H1 (cell line): ENCODE measurements around the gene IRF4.

Experiments
- CTCF ChIP-seq, 3 experiments: IDR thresholded peaks; 1 replicate in 2 of 3; 2 replicates in 1 of 3; pipeline versions ENCODE4 v1.5.1 to v1.6.1; 2011; ENCODE audit warnings: low read length in 3 of 3, mild to moderate bottlenecking in 3 of 3, inconsistent platforms in 2 of 3, low read depth in 1 of 3, moderate library complexity in 1 of 3; ENCODE audit not compliant: insufficient read depth in 1 of 3; ENCODE audit errors: control extremely low read depth in 1 of 3
- EP300 ChIP-seq, 2 experiments: IDR thresholded peaks; 1 replicate in 1 of 2; 2 replicates in 1 of 2; pipeline ENCODE4 v1.6.1; 2011 to 2012; ENCODE audit warnings: low read depth in 2 of 2, low read length in 2 of 2, mild to moderate bottlenecking in 2 of 2, borderline replicate concordance in 1 of 2, inconsistent platforms in 1 of 2, moderate library complexity in 1 of 2
- EZH2 ChIP-seq: fragments of 200-600 bp; sonication (generic); IDR thresholded peaks from 2 replicates; pipeline ENCODE4 v1.7.1; 2012; ENCODE audit warnings: low read depth, mild to moderate bottlenecking, moderate library complexity, low read length, inconsistent platforms; ENCODE audit not compliant: severe bottlenecking
- GABPA ChIP-seq: IDR thresholded peaks from 2 replicates; pipeline ENCODE4 v1.6.1; 2011; ENCODE audit warnings: mild to moderate bottlenecking, low read length, moderate library complexity, borderline replicate concordance; ENCODE audit not compliant: insufficient read depth
- POLR2A ChIP-seq, 2 experiments: IDR thresholded peaks; 1 replicate in 1 of 2; 2 replicates in 1 of 2; pipeline ENCODE4 v1.6.1; 2011; ENCODE audit warnings: low read depth in 2 of 2, low read length in 2 of 2, mild to moderate bottlenecking in 2 of 2; ENCODE audit errors: control extremely low read depth in 1 of 2
- RXRA ChIP-seq: IDR thresholded peaks from 2 replicates; pipeline ENCODE4 v1.6.1; 2011; ENCODE audit warnings: low read depth, mild to moderate bottlenecking, low read length, moderate library complexity; ENCODE audit not compliant: insufficient read depth
- SAP30 ChIP-seq: fragments of 300-600 bp; sonication (generic); IDR thresholded peaks from 2 replicates; pipeline ENCODE4 v1.7.1; 2012; ENCODE audit warnings: low read length, moderate library complexity, mild to moderate bottlenecking, inconsistent platforms; ENCODE audit not compliant: insufficient read depth, insufficient replicate concordance
- SP1 ChIP-seq: IDR thresholded peaks from 2 replicates; pipeline ENCODE4 v1.6.1; 2011; ENCODE audit warnings: low read depth, low read length
- TEAD4 ChIP-seq: IDR thresholded peaks from 2 replicates; pipeline ENCODE4 v1.6.1; 2012; ENCODE audit warnings: low read depth, low read length, inconsistent platforms, mixed read lengths
- YY1 ChIP-seq: IDR thresholded peaks from 2 replicates; pipeline ENCODE4 v1.6.1; 2011; ENCODE audit warnings: low read depth, mild to moderate bottlenecking, low read length

- TF ChIP-seq CTCF (IDR thresholded peaks at IDR 0.05; ENCODE audit: control extremely low read depth in 1 of 3, insufficient read depth in 1 of 3, low read depth in 1 of 3, low read length in 3 of 3) (no peak), SAP30 (no peak), POLR2A (IDR thresholded peaks at IDR 0.05; ENCODE audit: control extremely low read depth in 1 of 2, low read depth in 2 of 2, low read length in 2 of 2) (no peak), EZH2 (no peak), YY1 (no peak), SP1 (no peak), GABPA (no peak), EP300 (IDR thresholded peaks at IDR 0.05; ENCODE audit: borderline replicate concordance in 1 of 2, low read depth in 2 of 2, low read length in 2 of 2) (no peak), TEAD4 (no peak), RXRA (no peak)
Observed at GRCh38 chr6:448296-449056, 56.9 kb downstream of the IRF4 start.
